Measurements from ENCODE around the gene RICTOR. TPM values are rescaled to one million over a fixed set of nuclear protein-coding genes. Genes with fewer than 3 reads are reported as not detected.

RICTOR gene
- polyA plus RNA-seq, 1 donor from 2014 or later: 12.9 TPM

GRCh38 chr5:39055768-39056398 is 18.3 kb downstream of the RICTOR start:
- no peak overlapping the region for H2AFZ ChIP-seq (ENCODE audit: low read depth, low read length)
- H3K79me2 ChIP-seq (replicated peaks; ENCODE audit: insufficient read depth, low read length): peaks cover 22% of the 10 kb centered on the region
- H3K4me2 ChIP-seq (ENCODE audit: low read length): no peak overlapping the region
- no peak for TF ChIP-seq EP300 (conservative IDR thresholded peaks at IDR 0.05; ENCODE audit: poor library complexity, severe bottlenecking)
- TF ChIP-seq SMC3 (conservative IDR thresholded peaks at IDR 0.05; ENCODE audit: poor library complexity): no peak
- no peak for TF ChIP-seq REST (IDR thresholded peaks at IDR 0.05; ENCODE audit: borderline replicate concordance)
- TF ChIP-seq POLR2AphosphoS5 (IDR thresholded peaks at IDR 0.05): no peak
- TF ChIP-seq TAF1 (IDR thresholded peaks at IDR 0.05; ENCODE audit: low read depth): no peak
- no peak for TF ChIP-seq EZH2 (IDR thresholded peaks at IDR 0.05; ENCODE audit: borderline replicate concordance, insufficient read depth, low read length, poor library complexity, severe bottlenecking)
- no peak for TF ChIP-seq RAD21 (conservative IDR thresholded peaks at IDR 0.05)
- no peak for TF ChIP-seq MXI1 (conservative IDR thresholded peaks at IDR 0.05; ENCODE audit: poor library complexity, severe bottlenecking)
- TF ChIP-seq CTCF (IDR thresholded peaks at IDR 0.05; ENCODE audit: poor library complexity, severe bottlenecking): no peak
- H3K9me2 ChIP-seq (ENCODE audit: insufficient read depth, low read length): no peaks in the 10 kb centered on the region
- no peaks in the 10 kb centered on the region for H3K9me3 ChIP-seq (ENCODE audit: low read length)
- H3F3A ChIP-seq (ENCODE audit: insufficient read depth, low read length, poor library complexity, severe bottlenecking): no peaks in the 10 kb centered on the region
- no peak overlapping the region for H3K4me3 ChIP-seq (ENCODE audit: low read length)
- no peak overlapping the region for H3K9ac ChIP-seq (ENCODE audit: low read length)
- no peak overlapping the region for H3K27ac ChIP-seq (ENCODE audit: low read length)
- no peaks in the 10 kb centered on the region for H3K27me3 ChIP-seq (ENCODE audit: insufficient read depth, low read depth, low read length)
- no peaks in the 10 kb centered on the region for H4K20me1 ChIP-seq (ENCODE audit: insufficient read depth)
- H3K36me3 ChIP-seq (ENCODE audit: insufficient read depth, low read length): no peaks in the 10 kb centered on the region

GRCh38 chr5:39055027-39055767 is 19.0 kb downstream of the RICTOR start:
- Histone ChIP-seq H3K9me2 (ENCODE audit: insufficient read depth, low read length) (no peaks in the 10 kb centered on the region), H3K27ac (ENCODE audit: low read length) (no peak overlapping the region), H3K9ac (ENCODE audit: low read length) (no peak overlapping the region), H3K9me3 (ENCODE audit: low read length) (no peaks in the 10 kb centered on the region), H3F3A (ENCODE audit: insufficient read depth, low read length, poor library complexity, severe bottlenecking) (no peaks in the 10 kb centered on the region), H3K27me3 (ENCODE audit: insufficient read depth, low read depth, low read length) (no peaks in the 10 kb centered on the region), H2AFZ (ENCODE audit: low read depth, low read length) (no peak overlapping the region), H3K79me2 (replicated peaks; ENCODE audit: insufficient read depth, low read length) (peaks cover 22% of the 10 kb centered on the region), H3K4me3 (ENCODE audit: low read length) (no peak overlapping the region), H3K36me3 (ENCODE audit: insufficient read depth, low read length) (no peaks in the 10 kb centered on the region), H4K20me1 (ENCODE audit: insufficient read depth) (no peaks in the 10 kb centered on the region), H3K4me2 (ENCODE audit: low read length) (no peak overlapping the region)
- TF ChIP-seq REST (IDR thresholded peaks at IDR 0.05; ENCODE audit: borderline replicate concordance) (no peak), SMC3 (conservative IDR thresholded peaks at IDR 0.05; ENCODE audit: poor library complexity) (no peak), TAF1 (IDR thresholded peaks at IDR 0.05; ENCODE audit: low read depth) (no peak), POLR2AphosphoS5 (IDR thresholded peaks at IDR 0.05) (no peak), MXI1 (conservative IDR thresholded peaks at IDR 0.05; ENCODE audit: poor library complexity, severe bottlenecking) (no peak), EP300 (conservative IDR thresholded peaks at IDR 0.05; ENCODE audit: poor library complexity, severe bottlenecking) (no peak), EZH2 (IDR thresholded peaks at IDR 0.05; ENCODE audit: borderline replicate concordance, insufficient read depth, low read length, poor library complexity, severe bottlenecking) (no peak), CTCF (IDR thresholded peaks at IDR 0.05; ENCODE audit: poor library complexity, severe bottlenecking) (no peak), RAD21 (conservative IDR thresholded peaks at IDR 0.05) (no peak)

All from neural cell (in vitro differentiated cells).